ENCODE results near the gene CBFA2T3.
"Not testable (repeated sequence)": the region's sequence is repeated elsewhere in the genome, so short reads cannot be mapped to it uniquely, and the experiment has no call there.

The CBFA2T3 gene

DNA sequence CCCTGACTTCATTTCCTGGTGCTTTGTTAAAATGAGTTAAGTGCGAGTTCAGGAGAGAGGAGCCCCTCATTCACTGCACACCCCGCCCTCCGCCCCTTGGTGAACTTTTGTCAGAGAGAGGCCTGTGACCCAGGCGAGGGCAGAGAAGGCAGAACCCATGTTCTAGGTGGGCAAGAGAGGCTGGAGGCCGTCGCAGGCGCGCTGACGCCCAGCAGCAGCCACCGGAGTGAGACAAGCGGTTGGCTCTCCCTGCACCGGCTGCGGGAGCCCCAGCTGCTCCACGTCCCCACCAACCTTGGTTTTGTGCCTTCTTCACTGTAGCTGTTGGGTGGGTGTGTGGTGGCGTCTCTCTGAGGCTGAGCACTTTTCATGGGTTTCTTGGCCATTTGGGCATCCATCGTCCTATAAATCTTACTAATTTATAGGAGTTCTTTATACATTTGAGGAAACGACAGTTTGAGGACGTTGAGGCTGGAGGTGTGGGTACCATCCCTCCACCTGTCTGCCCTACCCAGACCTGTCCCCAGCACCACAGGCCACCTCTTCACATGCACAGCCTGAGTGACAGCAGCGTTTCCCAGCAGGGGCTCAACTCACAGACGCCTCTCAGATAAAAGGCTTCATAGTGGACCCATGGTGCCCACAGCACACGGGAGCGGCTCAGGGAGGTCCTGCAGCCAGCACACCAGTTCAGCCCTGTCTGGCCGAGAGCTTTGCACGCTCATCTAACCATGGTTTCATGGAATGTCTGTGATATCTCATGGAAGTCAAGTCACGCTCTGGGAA, 45.2 kb upstream of the CBFA2T3 start:
- no peak for DNase-seq (ENCODE audit: low spot score)
- no peak overlapping the region for H3K27ac ChIP-seq
- TF ChIP-seq, protein P1, sequence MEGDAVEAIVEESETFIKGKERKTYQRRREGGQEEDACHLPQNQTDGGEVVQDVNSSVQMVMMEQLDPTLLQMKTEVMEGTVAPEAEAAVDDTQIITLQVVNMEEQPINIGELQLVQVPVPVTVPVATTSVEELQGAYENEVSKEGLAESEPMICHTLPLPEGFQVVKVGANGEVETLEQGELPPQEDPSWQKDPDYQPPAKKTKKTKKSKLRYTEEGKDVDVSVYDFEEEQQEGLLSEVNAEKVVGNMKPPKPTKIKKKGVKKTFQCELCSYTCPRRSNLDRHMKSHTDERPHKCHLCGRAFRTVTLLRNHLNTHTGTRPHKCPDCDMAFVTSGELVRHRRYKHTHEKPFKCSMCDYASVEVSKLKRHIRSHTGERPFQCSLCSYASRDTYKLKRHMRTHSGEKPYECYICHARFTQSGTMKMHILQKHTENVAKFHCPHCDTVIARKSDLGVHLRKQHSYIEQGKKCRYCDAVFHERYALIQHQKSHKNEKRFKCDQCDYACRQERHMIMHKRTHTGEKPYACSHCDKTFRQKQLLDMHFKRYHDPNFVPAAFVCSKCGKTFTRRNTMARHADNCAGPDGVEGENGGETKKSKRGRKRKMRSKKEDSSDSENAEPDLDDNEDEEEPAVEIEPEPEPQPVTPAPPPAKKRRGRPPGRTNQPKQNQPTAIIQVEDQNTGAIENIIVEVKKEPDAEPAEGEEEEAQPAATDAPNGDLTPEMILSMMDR (IDR thresholded peaks at IDR 0.05), result no peak
- H3K4me3 ChIP-seq, result no peak overlapping the region

DNA sequence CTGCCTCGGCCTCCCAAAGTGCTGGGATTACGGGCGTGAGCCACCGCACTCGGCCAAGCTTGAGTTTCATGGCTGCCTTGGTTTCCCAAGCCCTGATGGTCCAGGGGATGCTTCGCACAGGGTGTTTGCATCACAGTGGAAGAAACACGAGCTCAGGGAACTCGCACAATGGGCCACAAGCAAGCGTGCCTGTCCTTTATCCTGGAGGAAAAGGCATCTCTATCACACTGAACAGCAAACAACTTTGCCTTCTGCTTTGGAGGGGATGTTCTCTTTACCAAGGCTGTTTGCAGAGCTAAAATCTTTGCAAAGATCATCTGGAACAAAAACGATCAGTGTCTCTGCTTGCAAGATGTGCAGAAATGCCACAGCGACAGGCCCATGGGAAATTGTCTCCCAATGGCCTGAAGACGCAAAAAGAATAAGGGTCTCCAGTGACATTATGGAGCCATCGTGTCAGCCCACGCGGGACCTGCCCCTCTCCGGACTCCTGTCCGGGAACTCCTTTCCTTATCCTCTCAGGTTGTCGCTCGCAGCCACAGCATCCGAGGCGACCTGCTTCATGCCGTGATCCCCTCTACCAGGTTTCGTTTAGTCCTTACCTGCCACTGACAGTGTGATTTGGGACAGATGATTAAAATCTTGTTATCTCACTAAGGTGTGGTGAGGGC, 44.1 kb upstream of the CBFA2T3 start:
- Histone ChIP-seq H3K27ac (no peak overlapping the region), H3K4me3 (no peak overlapping the region)

DNA sequence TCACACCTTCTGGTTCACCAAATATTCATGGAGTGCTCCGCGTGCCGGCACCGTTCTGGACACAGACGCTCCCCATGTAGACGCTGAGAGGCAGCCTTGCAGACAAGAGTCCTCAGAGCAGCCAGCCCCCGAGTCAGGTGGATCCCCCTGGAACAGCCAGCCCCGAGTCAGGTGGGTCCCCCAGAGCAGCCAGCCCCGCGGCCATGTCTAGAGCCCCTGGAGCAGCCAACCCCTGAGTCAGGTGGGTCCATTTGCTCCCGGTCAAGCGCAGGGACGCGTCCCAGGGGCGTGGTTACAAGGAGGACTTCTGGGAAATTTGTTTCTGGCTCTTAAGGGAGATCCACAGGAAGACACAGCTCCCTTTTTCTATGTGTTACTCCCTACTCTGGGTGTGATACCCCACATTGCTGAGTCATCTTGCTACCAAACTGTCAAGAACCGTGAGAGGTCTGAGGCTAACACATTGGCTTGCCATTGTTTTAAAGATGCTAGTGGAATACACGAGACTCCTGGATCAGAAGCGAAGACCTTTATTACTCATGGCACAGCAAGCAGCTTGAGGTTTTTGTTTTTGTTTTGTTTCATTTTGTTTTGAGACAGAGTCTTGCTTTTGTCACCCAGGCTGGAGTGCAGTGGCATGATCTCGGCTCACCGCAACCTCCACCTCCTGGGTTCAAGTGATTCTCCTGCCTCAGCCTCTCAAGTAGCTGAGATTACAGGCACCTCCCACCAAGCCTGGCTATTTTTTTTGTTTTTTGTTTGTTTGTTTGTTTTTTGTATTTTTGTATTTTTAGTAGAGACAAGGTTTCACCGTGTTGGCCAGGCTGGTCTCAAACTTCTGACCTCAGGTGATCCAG, 43.3 kb upstream of the CBFA2T3 start:
- H3K4me3 ChIP-seq, result no peak overlapping the region
- TF ChIP-seq, protein P1 (IDR thresholded peaks at IDR 0.05), result no peak
- no peak overlapping the region for H3K27ac ChIP-seq
- DNase-seq (ENCODE audit: low spot score), result no peak

More for the DNA sequence above, 44.1 kb upstream of the CBFA2T3 start:
- no peak for DNase-seq (ENCODE audit: low spot score)
- TF ChIP-seq, protein P1 (IDR thresholded peaks at IDR 0.05), result no peak

DNA sequence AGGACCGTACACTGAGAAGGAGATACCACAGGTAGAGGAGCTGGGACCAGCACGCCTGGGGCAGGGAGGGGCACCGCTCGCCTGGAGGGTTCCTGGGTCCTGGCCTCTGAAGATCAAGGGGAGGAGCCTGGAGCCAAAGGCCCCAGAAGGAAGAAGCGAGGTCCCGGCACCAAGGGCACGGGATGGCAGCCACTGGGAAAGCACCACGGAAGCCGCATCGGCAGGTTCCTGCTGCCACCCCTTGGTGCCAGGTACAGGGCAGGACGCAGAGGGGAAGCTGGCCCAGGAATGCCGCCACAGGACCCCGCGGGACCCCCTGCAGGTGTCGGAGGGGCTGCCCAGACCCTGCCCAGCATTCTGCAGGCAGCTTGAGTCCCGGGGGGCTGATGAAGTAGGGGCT, 42.5 kb upstream of the CBFA2T3 start:
- no peak for DNase-seq (ENCODE audit: low spot score)
- Histone ChIP-seq H3K4me3 (no peak overlapping the region), H3K27ac (no peak overlapping the region)
- TF ChIP-seq, protein P1 (IDR thresholded peaks at IDR 0.05), result no peak

DNA sequence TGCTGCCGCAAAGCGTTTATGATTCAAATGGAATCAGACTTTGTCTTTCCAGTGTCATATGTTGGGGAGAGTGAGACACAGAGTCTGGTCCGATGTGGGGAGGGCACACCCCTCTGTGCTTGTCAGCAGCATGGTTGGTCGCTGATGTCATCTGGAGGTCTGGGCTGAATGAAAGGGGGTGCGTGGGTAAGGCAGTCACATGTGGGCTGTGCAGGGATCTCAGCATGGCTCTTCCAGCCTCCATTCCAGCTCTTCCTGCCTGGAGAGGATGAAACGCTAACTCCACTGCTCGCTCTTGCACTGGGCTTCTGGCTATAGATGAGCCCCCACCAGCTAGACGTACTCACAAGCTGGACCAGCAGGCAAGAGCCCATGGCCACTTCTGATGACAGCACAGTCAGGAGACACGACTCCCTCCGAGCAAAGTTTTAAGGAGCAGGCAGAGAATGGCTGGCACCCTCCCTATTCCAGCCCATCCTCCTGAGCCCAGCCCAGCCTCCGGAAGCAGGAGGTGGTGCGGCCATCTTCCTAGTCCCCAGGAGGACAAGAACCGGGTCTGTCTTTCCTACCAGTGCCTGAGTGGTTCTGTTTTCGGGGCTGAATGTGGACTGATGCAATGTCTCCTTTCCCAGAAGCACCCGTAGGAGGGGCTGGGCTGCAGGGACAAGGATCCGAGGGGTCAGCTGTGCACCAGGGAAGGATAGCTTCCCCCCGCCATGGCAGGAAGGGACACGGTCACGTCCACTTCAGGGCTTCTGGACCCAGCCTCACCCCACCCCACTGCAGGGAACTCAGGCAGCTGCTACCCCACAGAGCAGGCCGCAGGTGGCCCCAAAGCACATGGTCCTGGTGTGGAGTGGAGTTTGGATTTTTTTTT, 41.5 kb upstream of the CBFA2T3 start:
- no peak overlapping the region for H3K27ac ChIP-seq
- H3K4me3 ChIP-seq, result no peak overlapping the region
- no peak for DNase-seq (ENCODE audit: low spot score)
- TF ChIP-seq, protein P1 (IDR thresholded peaks at IDR 0.05), result no peak

DNA sequence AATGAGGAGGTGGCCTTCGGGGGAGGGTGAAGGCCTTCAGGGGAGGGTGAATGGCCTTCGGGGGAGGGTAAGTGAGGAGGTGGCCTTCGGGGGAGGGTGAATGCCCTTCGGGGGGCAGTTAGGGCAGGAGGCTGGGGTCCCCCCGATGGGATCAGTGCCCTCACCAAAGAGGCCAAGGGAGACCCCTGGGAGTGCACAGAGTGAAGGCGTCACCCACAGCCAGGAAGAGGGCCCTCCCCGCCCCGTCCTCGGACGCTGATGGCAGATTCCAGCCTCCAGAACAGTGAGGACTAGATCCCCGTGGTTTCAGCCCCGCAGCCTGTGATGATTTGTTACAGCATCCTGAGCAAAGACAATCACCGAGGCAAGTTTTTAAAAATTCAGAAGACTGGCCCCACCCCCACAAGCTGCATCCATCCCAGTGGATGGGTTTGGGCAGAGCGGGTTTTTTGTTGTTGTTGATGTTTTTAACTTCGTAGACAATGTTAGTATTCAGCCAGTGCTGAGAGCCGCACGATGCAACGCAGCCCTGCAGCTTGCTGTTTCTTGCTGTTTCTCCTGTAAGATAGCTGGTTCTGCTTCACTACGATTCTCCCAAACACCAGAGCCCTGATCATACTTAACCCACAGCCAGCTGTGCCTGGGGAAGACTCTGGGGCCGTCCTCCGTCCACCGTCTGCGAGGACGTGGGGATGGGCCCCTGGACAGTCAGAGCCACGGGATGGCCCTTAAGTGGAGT, 40.7 kb upstream of the CBFA2T3 start:
- no peak overlapping the region for H3K4me3 ChIP-seq
- TF ChIP-seq, protein P1 (IDR thresholded peaks at IDR 0.05), result no peak
- DNase-seq (ENCODE audit: low spot score), result no peak
- no peak overlapping the region for H3K27ac ChIP-seq

DNA sequence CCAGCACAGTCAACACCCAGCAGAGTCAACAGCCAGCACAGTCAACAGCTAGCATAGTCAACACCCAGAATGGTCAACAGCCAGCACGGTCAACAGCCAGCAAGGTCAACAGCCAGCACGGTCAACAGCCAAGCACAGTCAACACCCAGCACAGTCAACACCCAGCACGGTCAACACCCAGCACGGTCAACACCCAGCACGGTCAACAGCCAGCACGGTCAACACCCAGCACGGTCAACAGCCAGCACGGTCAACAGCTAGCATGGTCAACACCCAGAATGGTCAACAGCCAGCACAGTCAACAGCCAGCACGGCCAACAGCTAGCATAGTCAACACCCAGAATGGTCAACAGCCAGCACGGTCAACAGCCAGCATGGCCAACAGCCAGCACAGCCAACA, 39.6 kb upstream of the CBFA2T3 start:
- DNase-seq (ENCODE audit: low spot score); H3K4me3 ChIP-seq; H3K27ac ChIP-seq: not testable (repeated sequence)
